Bone marrow (tissue), 2 donors: ENCODE results near the gene ERN1.

ENCODE experiments used
- DNase-seq, 2 donors: peaks; one replicate each; lab custom pipeline; 2025; lab: John Stamatoyannopoulos, UW

ERN1 gene

GRCh38 chr17:64059756-64060155, 70.2 kb downstream of the ERN1 start:
- DNase-seq: no peak

GRCh38 chr17:64058621-64059020, 71.3 kb downstream of the ERN1 start:
- no peak for DNase-seq

GRCh38 chr17:64057701-64058263, 72.2 kb downstream of the ERN1 start:
- DNase-seq: no peak

GRCh38 chr17:64056269-64057005, 73.5 kb downstream of the ERN1 start:
- DNase-seq: no peak

- DNase-seq: no peak
Measured at GRCh38 chr17:64055183-64056142, 74.5 kb downstream of the ERN1 start.

GRCh38 chr17:64054304-64054703, 75.6 kb downstream of the ERN1 start:
- no peak for DNase-seq

- DNase-seq: no peak
Measured at GRCh38 chr17:64053101-64053500, 76.8 kb downstream of the ERN1 start.

- no peak for DNase-seq
Measured at GRCh38 chr17:64051153-64051552, 78.8 kb downstream of the ERN1 start.

- DNase-seq: no peak
Measured at GRCh38 chr17:64048805-64049204, 81.1 kb downstream of the ERN1 start.

- no peak for DNase-seq
Measured at GRCh38 chr17:64045176-64045575, 84.8 kb downstream of the ERN1 start.

- no peak for DNase-seq
Measured at GRCh38 chr17:64042700-64043485, 87.1 kb downstream of the ERN1 start.

GRCh38 chr17:64041912-64042311, 88.0 kb downstream of the ERN1 start:
- no peak for DNase-seq

- no peak for DNase-seq
Measured at GRCh38 chr17:64040206-64040605, 89.7 kb downstream of the ERN1 start.

GRCh38 chr17:64039106-64039400, 90.9 kb downstream of the ERN1 start:
- no peak for DNase-seq

GRCh38 chr17:64038331-64039105, 91.4 kb downstream of the ERN1 start:
- no peak for DNase-seq

GRCh38 chr17:64037802-64038201, 92.1 kb downstream of the ERN1 start:
- no peak for DNase-seq

GRCh38 chr17:64037180-64037579, 92.8 kb downstream of the ERN1 start:
- DNase-seq: no peak

GRCh38 chr17:64036198-64036922, 93.6 kb downstream of the ERN1 start:
- DNase-seq: no peak

GRCh38 chr17:64032081-64032480, 97.9 kb downstream of the ERN1 start:
- DNase-seq: no peak

GRCh38 chr17:64028874-64029464, 101.0 kb downstream of the ERN1 start:
- peak; percentile 11 to 32 for DNase-seq
